NCI-H128 (cell line): ENCODE data around the gene PRKAR2B.

Experiments
- DNase-seq: peaks from one replicate; lab custom pipeline; 2025; ENCODE audit not compliant: unreplicated experiment; lab: John Stamatoyannopoulos, UW

PRKAR2B gene

GRCh38 chr7:107173691-107174406 lies 129.3 kb downstream of the PRKAR2B start:
- DNase-seq: no peak

GRCh38 chr7:107179326-107180164 lies 135.0 kb downstream of the PRKAR2B start:
- DNase-seq: no peak

DNA sequence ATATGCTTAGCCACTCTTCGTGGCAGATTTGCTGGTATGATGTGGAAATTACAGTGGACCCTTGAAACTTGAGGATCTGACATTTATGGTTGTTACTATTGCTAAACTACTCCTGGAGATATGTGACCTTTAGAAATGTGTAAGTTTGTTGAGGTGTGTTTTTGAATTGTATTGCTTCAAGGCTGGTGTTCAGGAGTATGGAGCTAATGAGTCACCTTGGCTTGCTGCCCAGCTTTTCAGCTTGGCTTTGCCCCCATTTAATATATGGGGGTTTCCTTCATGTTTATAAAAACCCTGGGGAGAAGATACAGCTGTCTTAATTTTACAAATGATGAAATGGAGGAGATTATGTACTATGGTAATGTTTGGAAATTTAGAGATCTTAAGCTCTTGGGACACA lies 135.9 kb downstream of the PRKAR2B start:
- DNase-seq: no peak

- DNase-seq: no peak
Measured at GRCh38 chr7:107181172-107181571, 136.7 kb downstream of the PRKAR2B start.

DNA sequence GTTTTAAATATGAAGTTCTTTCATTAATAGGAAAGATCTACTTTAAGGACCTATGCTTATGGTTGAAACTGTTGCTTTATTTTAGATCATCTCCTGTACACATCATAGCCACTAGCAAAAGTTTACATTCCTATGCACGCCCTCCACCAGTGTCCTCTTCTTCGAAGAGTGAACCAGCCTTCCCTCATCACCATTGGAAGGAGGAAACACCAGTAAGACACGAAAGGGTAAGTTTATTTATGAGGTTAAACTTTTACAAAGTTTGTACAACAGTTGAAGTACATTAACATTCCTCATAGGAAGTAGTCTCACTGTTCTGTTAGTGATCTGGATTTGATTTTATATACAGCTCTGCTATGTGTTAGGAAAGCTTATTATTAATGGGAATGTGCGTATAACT lies 141.2 kb downstream of the PRKAR2B start:
- DNase-seq: no peak

GRCh38 chr7:107186240-107186639 lies 141.7 kb downstream of the PRKAR2B start:
- DNase-seq: no peak

- no peak for DNase-seq
Measured at GRCh38 chr7:107187774-107188173, 143.3 kb downstream of the PRKAR2B start.

GRCh38 chr7:107190090-107190489 lies 145.6 kb downstream of the PRKAR2B start:
- no peak for DNase-seq

- DNase-seq: no peak
Measured at GRCh38 chr7:107194052-107194451, 149.5 kb downstream of the PRKAR2B start.

DNA sequence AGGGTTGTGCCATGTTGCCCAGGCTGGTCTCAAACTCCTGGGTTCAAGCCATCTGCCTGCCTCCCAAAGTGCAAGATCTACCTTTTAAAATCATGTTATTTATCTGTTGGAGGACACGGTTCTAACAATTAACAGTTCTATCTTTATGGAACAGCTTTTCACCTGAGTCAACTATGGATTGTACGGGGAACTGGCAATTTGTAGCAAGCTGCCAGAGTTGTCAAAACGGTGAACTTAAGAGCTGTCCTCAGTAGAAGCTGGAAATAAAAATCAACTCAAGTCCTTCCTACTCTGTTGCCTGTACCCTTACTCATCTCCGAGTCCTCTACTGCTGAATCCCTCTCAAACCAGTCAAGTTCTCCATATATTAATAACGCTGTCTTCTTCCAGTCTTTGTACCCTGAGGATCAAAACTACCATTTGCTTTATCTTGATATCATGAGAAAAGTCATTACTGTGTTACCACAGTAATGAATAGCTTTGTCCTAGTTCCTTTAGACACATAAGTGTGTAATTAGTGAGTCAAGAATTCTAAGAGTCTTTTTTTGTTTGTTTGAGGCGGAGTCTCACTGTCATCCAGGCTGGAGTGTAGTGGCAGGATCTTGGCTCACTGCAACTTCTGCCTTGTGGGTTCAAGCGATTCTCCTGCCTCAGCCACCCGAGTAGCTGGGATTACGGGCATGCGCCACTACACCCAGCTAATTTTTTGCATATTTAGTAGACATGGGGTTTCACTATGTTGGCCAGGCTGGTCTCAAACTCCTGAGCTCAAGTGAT lies 152.5 kb downstream of the PRKAR2B start:
- no peak for DNase-seq

DNA sequence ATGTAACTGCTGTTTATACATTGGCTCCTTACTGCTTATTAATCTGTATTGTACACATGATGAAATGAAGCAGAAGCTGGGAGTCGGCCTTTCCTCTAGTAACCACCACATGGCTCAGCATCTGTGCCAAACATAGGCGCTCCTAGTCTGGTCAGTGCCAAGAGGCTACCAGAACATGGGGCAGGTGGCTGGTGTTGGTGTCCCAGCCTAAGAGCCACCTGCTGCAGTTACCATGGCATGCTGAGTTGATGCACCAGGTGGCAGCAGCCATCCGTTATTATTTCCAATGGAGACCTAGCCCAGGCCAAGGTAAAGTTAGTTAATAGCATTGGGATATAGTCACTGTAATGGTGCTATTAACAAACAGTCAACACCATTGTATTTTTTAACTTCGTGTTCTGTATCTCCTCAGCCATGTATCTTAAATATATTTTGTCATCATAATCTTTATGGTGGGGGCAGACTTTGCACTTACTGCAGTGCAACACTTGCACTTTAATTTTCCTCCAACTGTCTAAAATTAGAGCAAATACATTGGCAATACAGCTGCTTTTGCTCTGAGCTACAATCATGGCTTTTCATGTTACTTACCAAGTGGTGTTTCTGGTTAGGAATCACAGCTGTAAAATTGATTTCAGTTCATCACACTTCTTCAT lies 157.4 kb downstream of the PRKAR2B start:
- DNase-seq: no peak

DNA sequence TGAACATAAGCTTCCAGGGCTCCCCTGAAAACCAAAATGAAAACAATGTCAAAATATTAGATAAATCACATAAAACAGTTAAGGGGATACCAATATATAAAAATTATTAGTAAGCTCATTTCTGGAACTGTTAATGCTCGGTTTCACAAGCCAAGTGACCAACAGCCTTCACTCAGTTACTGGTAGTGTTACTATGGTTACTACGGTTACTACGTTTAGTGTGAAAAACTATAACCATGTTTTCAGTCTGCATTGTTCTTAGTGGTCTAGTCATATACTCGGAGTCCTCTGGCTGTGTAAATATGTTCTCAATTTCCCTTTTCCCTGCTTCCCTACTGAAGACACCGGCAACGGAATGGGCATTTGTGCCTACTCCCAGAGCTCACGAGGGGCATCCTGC lies 159.1 kb downstream of the PRKAR2B start:
- no peak for DNase-seq

- no peak for DNase-seq
Measured at GRCh38 chr7:107206136-107206535, 161.6 kb downstream of the PRKAR2B start.

DNA sequence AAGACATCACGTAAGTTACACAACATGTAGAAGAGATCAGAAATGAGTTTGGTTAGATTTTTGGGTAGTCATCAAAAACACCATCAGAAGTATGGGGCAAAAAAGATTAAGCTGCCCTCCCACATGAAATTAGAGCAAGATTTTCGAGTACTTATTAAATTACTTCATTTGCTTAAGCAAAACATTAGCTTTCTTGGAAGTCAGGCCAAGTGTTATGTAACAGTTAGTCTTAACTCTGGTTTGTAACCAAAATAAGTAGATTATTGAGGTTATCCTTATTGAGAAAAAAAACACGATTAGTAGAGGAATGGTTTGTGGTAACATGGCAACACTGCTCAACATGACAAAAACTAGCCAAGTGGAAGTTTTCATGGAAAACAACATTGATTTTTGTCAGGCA lies 162.2 kb downstream of the PRKAR2B start:
- no peak for DNase-seq

GRCh38 chr7:107207459-107207858 lies 163.0 kb downstream of the PRKAR2B start:
- DNase-seq: no peak

DNA sequence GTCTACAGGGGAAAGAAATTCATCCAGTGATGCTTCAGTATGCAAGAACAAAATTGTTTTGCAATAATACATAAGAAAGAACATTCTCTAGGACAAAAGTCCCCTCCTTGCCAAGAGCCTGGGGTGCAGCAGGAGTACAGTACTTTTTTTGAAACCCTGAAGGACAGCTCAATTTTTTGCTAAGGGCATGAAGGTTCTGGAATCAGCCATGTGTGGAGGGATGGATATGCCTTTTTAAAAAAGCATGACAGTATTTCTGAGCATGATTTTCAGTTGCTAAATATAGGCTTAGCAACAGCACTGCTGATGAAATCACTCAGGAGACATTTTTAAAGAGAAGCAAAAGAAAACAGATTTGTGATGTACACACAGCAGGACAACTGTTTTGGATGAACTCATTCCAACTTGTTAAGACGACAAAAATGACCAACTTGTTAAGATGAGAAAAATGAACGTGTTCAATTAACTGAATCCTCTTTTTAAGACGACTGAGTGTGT lies 163.6 kb downstream of the PRKAR2B start:
- no peak for DNase-seq

- DNase-seq: no peak
Measured at GRCh38 chr7:107208563-107208962, 164.1 kb downstream of the PRKAR2B start.

DNA sequence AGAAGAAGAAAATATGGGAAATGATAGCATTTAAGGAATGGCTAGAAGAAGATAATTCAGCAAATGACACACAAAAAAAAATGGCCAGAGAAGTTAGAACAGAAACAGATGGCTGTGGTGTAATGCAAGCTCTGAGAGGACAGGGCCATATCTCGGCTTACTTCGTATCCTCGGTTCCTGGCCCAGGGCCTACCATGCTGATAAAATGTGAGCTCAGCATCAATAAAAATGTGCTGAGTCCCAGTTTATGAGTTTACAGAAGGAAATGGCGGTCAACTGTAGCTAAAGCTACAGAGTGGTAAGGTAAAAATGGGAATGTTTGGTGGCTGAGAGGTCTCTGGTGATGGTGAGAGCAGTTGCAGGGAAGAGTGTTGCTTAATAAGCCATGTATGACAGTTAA lies 165.1 kb downstream of the PRKAR2B start:
- no peak for DNase-seq

- DNase-seq: no peak
Measured at GRCh38 chr7:107210400-107210799, 165.9 kb downstream of the PRKAR2B start.
